HG02938 (cell line): ENCODE results near the gene CHIC2.
"Not testable (repeated sequence)": the region's sequence is repeated elsewhere in the genome, so short reads cannot be mapped to it uniquely, and the experiment has no call there.

Experiments
- ATAC-seq: cut with Tn5 transposase; IDR thresholded peaks from one replicate; pipeline ENCODE4 v1.9.1; 2021; ENCODE audit warnings: mild to moderate bottlenecking, moderate library complexity; ENCODE audit not compliant: unreplicated experiment

The CHIC2 gene

DNA sequence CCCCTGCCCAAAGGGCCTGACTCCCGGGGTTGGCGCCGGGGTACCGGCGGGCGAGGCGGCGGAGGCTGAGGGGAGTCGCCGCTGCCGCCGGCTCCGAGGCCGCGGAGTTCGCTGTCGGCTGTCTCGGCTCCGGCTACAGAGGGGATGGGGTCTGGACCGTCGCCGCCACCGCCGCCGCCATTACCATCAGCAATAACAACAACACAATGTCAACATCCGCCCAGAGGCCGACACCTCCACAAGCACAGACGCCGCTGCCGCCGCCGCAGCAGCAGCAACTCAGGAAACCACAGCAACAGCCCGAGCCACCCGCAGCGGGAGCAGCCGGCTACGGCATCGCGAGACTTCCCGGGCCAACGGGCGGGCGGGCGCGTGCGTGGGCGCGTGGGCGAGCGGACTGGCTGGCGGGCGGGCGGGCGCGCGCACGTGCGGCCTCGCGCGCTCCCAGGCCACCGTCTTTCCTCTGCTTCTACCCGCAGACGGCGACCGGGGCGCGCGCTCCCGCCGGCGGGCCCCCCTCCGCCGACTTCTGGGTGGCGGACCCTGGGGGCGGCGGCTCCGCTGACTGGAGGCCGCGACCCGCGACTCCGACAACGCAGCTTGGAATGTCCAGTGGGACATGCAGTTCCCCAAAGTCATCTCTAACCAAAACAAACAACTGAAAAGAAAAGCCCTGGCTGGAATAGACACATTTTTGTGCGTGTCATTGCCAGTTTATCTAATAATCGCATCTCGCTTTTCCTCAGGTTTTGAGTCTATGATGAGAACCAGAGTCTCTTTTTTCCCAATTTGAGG is at the start of gene CHIC2:
Gene CHIC2 (minus strand): TSS at position 289 of the 795 bp plus-strand sequence. CDS start 305 bp downstream, outside the sequence.
- ATAC-seq, result peak; percentile 92

DNA sequence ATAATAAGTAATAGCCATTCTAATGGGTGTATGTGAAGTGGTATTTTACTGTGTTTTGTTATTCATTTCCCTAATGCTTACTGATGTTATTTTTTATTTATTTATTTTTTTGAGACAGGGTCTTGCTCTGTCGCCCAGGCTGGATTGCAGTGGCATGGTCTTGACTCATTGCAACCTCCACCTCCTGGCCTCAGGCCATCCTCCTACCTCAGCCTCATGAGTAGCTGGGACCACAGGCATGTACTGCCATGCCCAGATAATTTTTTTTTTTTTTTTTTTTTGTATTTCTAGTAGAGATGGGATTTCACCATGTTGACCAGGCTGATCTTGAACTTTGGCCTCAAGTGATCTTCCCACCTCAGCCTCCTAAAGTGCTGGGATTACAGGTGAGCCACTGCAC is 48.8 kb upstream of the CHIC2 start:
- ATAC-seq, result not testable (repeated sequence)

GRCh38 chr4:54110019-54110416 is 45.6 kb upstream of the CHIC2 start:
- ATAC-seq, result no peak

GRCh38 chr4:54109241-54110018 is 45.0 kb upstream of the CHIC2 start:
- no peak for ATAC-seq

DNA sequence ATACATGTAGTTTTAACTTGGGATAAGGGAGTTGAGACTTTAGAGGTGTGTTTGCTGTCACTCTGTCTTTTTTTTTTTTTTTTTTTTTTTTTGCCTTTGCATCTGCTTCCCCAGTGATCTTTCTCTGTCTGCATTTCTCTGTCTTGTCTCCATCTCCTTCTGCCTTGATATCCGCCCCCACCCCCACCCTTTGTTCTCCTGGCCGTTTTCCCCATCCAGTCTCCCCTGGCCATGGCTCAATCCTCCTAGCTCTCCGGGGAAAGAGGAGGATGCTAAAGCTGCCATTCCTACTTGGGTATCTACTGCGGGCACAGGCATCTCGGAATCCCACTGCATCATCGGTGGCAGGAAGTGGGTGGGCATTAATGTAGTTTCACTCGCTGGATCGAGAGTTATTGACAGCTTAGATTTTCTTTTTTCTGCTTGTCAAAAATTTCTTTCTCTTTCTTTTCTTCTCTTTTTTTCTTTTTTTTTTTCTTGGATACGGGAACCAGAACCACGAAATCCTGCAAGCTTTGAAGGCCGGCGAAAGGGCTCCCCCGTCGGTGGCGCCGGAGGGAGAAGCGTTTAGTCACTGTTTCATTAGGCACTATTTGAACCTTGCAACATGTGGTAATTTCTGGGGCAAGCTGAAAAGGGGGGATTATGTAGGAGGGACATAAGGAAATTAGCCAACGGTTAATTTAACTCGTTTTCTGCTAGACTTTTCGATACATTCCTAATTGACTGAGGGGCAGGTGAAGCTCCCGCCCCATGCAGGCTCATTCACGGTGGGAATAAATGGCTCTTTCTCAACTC is 43.7 kb upstream of the CHIC2 start:
- ATAC-seq, result no peak

- ATAC-seq, result no peak
Observed at GRCh38 chr4:54104907-54105306, 40.5 kb upstream of the CHIC2 start.

- no peak for ATAC-seq
Observed at GRCh38 chr4:54103190-54103574, 38.8 kb upstream of the CHIC2 start.

DNA sequence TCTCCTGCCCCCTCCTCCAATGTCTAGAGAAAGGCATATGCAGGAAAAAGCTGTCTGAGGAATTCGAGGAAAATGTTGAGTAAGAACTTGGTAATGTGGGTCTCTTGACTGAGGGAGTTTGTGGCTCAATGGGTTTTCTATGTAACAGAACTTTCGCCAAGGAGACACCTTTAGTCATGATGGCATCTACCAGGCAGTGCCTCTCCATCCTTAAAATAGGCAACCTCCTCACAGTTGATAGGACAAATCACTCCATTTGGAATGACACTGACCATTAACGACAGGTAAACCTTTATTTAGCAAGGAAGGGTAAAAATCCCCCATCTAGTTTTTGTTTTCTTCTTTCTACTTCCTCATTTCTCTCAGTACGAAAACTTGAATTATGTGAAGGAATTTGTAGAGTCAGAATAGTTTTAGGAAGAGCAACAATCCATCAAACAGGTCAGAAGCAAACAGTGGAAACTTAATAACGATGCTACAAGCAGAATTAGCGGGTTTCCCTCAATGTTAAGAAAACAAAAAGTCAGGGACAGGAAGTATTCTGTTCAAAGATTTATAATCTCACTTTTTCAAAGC is 38.2 kb upstream of the CHIC2 start:
- no peak for ATAC-seq

DNA sequence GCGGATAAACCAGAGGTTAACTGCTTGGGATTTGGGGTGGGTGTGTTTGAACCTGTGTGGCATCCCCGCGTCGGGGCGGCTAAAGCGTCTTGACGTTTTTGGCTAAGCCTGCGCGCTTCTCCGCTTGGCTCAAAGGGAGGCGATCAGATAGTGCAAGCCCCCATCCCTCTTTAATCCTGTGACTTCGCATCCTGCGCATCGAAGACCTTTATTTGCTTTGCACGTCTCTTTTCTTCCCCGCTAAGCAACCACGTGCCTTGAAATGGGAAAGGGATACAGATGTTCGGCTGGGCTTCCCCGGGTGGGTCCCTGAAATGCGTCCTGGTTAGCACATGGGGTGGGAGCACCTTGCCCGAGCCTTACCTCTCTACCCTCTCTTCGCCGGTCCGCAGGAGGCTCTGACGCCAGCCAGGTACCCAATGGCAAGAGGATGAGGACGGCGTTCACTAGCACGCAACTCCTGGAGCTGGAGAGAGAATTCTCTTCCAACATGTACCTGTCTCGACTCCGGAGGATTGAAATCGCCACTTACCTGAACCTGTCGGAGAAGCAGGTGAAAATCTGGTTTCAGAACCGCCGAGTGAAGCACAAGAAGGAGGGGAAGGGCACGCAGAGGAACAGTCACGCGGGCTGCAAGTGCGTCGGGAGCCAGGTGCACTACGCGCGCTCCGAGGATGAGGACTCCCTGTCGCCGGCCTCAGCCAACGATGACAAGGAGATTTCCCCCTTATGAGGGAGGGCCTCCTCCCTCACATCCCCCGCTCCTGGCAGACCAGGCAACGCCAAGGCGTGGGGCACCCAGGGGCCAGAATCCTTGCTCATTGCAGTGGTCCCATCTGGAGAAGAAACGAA is 37.0 kb upstream of the CHIC2 start:
- ATAC-seq, result no peak

GRCh38 chr4:54100595-54101189 is 36.3 kb upstream of the CHIC2 start:
- ATAC-seq, result no peak

- ATAC-seq, result no peak
Observed at GRCh38 chr4:54099748-54100574, 35.6 kb upstream of the CHIC2 start, which contains the start of gene GSX2. Gene GSX2 (plus strand): TSS chr4:54100163. CDS start chr4:54100345, 182 bp downstream.

GRCh38 chr4:54099287-54099747 is 34.9 kb upstream of the CHIC2 start:
- ATAC-seq, result no peak

DNA sequence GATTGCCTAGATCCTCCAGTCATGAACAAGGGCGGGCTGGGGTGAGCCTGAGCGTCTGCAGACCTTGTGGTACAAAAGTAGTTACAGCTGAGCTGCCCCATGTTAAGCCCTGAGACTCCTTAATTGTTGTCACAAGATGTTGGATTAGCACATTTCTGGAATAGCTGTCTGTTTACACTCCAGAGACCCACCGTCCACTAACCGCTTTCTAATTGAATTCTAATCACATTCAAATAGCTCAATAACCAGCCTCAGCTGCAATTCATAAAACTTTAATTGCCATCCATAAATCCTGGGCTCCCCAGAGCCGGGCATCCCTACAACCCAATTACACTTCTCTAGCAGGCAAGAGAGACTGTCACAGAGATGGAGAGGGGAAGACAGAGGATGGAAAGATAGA is 34.0 kb upstream of the CHIC2 start:
- no peak for ATAC-seq

- no peak for ATAC-seq
Observed at GRCh38 chr4:54097152-54097551, 32.7 kb upstream of the CHIC2 start.

GRCh38 chr4:54096295-54096962 is 32.0 kb upstream of the CHIC2 start:
- ATAC-seq, result no peak

DNA sequence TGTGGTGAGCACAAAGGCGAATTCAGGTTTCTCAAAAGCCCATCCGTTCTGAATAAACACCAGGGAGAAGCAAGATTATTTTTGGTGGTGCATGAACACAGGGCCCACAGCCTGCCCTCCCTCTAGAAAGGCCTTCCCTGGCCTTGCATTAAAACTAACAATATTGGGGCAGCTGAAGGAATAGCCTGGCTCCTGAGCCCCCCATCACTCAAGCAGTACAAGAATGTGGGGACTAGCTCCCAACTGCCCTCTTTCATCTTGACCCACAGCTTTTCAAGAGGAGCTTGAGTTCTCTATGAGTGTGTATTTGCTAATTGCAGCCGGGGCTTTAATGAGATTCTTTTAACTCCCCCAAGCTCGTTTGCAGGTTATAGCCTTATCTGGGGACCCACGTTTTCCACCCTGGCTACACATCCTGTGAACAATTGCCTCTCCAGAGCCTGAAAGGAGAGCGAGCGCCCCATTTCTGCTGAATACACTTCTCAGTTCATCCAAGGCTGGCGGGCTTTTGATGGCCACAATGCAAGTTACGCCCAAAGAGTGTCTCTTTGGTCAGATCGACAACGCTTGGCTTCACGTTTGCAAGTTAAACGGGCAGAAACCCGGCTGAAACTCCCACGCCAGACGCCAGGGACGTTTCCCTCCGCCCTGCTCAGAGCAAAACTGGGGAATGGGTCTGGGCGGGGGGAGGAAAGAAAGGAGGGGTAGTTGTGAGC is 30.9 kb upstream of the CHIC2 start:
- ATAC-seq, result no peak

- ATAC-seq, result no peak
Observed at GRCh38 chr4:54094451-54094850, 30.0 kb upstream of the CHIC2 start.
